ENCODE data around the gene LRIT2. TPM values are rescaled to one million over a fixed set of nuclear protein-coding genes. Genes with fewer than 3 reads are reported as not detected.
"Not testable (repeated sequence)": the region's sequence is repeated elsewhere in the genome, so short reads cannot be mapped to it uniquely, and the experiment has no call there.

The LRIT2 gene
- total and polyA plus RNA-seq, 2 experiments from 2014 or later: not detected

- Histone ChIP-seq H3K36me3 (ENCODE audit: low read depth) (no peaks in the 10 kb centered on the region), H3K27me3 (replicated peaks; ENCODE audit: insufficient read depth) (peaks cover 5% of the 10 kb centered on the region; the same call in 1 of the 2 replicates), H3K4me1 (ENCODE audit: insufficient read depth) (no peaks in the 10 kb centered on the region), H4K20me1 (ENCODE audit: insufficient read depth) (no peaks in the 10 kb centered on the region), H3K27ac (no peak overlapping the region), H3K9me3 (ENCODE audit: low read depth) (no peaks in the 10 kb centered on the region), H3K4me2 (ENCODE audit: unreplicated experiment) (no peak overlapping the region), H3K4me3 (no peak overlapping the region), H3F3A (ENCODE audit: insufficient read depth) (no peaks in the 10 kb centered on the region), H3K79me2 (ENCODE audit: insufficient read depth) (no peaks in the 10 kb centered on the region), H3K9me2 (ENCODE audit: insufficient read depth) (no peaks in the 10 kb centered on the region), H2AFZ (no peak overlapping the region), H3K9ac (no peak overlapping the region)
- 41 to 43% methylated on average over 11 of the region's 11 CpGs for WGBS, 2 experiments (ENCODE audit: low coverage in 1 of 2, low lambda C conversion rate in 2 of 2, missing lambda C conversion rate in 2 of 2)
- TF ChIP-seq EZH2 (IDR thresholded peaks at IDR 0.05; ENCODE audit: insufficient read depth, poor library complexity, severe bottlenecking): no peak
- no peak for TF ChIP-seq EZH2phosphoT487 (IDR thresholded peaks at IDR 0.05; ENCODE audit: insufficient read depth, low read depth)
- in situ Hi-C loops (cut with MboI): no loop called here
- no peak for DNase-seq
Measured at GRCh38 chr10:84185526-84186175, 39.7 kb downstream of the LRIT2 start.

DNA sequence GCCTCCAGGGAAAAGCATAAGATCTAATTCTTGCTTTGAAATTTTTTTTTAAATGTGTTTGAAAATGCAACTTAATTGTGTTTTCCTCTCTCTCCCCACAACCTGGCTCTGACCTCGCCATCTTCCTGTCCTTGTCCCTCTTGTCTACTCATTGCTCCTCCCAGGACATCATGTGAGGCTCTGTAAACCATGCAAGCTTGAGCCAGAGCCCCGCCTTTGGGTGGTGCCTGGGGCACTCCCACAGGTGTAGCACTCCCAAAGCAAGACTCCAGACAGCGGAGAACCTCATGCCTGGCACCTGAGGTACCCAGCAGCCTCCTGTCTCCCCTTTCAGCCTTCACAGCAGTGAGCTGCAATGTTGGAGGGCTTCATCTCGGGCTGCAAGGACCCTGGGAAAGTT is 40.8 kb downstream of the LRIT2 start:
- no peaks in the 10 kb centered on the region for H3F3A ChIP-seq (ENCODE audit: insufficient read depth)
- no peaks in the 10 kb centered on the region for H3K79me2 ChIP-seq (ENCODE audit: insufficient read depth)
- in situ Hi-C loops (cut with MboI): no loop called here
- no peak overlapping the region for H3K4me3 ChIP-seq
- peaks cover 5% of the 10 kb centered on the region; the same call in 1 of the 2 replicates for H3K27me3 ChIP-seq (replicated peaks; ENCODE audit: insufficient read depth)
- H3K4me1 ChIP-seq (ENCODE audit: insufficient read depth): no peaks in the 10 kb centered on the region
- H4K20me1 ChIP-seq (ENCODE audit: insufficient read depth): no peaks in the 10 kb centered on the region
- H3K36me3 ChIP-seq (ENCODE audit: low read depth): no peaks in the 10 kb centered on the region
- no peak overlapping the region for H3K27ac ChIP-seq
- no peak overlapping the region for H3K4me2 ChIP-seq (ENCODE audit: unreplicated experiment)
- TF ChIP-seq EZH2 (IDR thresholded peaks at IDR 0.05; ENCODE audit: insufficient read depth, poor library complexity, severe bottlenecking) (no peak), EZH2phosphoT487 (IDR thresholded peaks at IDR 0.05; ENCODE audit: insufficient read depth, low read depth) (no peak)
- no peak overlapping the region for H3K9ac ChIP-seq
- no peaks in the 10 kb centered on the region for H3K9me3 ChIP-seq (ENCODE audit: low read depth)
- no peak overlapping the region for H2AFZ ChIP-seq
- DNase-seq: no peak
- no peaks in the 10 kb centered on the region for H3K9me2 ChIP-seq (ENCODE audit: insufficient read depth)
- 22% methylated on average over 4 of the region's 4 CpGs for WGBS, 2 experiments (ENCODE audit: low coverage in 1 of 2, low lambda C conversion rate in 2 of 2, missing lambda C conversion rate in 2 of 2)

GRCh38 chr10:84181631-84182030 is 43.7 kb downstream of the LRIT2 start:
- Histone ChIP-seq H2AFZ (no peak overlapping the region), H3K9me3 (ENCODE audit: low read depth) (no peaks in the 10 kb centered on the region), H3K27ac (no peak overlapping the region), H3K9ac (no peak overlapping the region), H3K4me1 (ENCODE audit: insufficient read depth) (no peaks in the 10 kb centered on the region), H3K36me3 (ENCODE audit: low read depth) (no peaks in the 10 kb centered on the region), H3K4me2 (ENCODE audit: unreplicated experiment) (no peak overlapping the region), H3F3A (ENCODE audit: insufficient read depth) (no peaks in the 10 kb centered on the region), H4K20me1 (ENCODE audit: insufficient read depth) (no peaks in the 10 kb centered on the region), H3K27me3 (replicated peaks; ENCODE audit: insufficient read depth) (no peaks in the 10 kb centered on the region; the same call in 1 of the 2 replicates), H3K4me3 (no peak overlapping the region), H3K9me2 (ENCODE audit: insufficient read depth) (no peaks in the 10 kb centered on the region), H3K79me2 (ENCODE audit: insufficient read depth) (no peaks in the 10 kb centered on the region)
- WGBS, 2 experiments (ENCODE audit: low coverage in 1 of 2, low lambda C conversion rate in 2 of 2, missing lambda C conversion rate in 2 of 2): 65 to 73% methylated on average over 5 of the region's 5 CpGs
- in situ Hi-C loops (cut with MboI): no loop called here
- no peak for TF ChIP-seq EZH2 (IDR thresholded peaks at IDR 0.05; ENCODE audit: insufficient read depth, poor library complexity, severe bottlenecking)
- no peak for TF ChIP-seq EZH2phosphoT487 (IDR thresholded peaks at IDR 0.05; ENCODE audit: insufficient read depth, low read depth)
- DNase-seq: no peak

- H3K9me3 ChIP-seq (ENCODE audit: low read depth); H3K79me2 ChIP-seq (ENCODE audit: insufficient read depth); DNase-seq; H3K9me2 ChIP-seq (ENCODE audit: insufficient read depth); H4K20me1 ChIP-seq (ENCODE audit: insufficient read depth); H3K36me3 ChIP-seq (ENCODE audit: low read depth); H3K4me2 ChIP-seq (ENCODE audit: unreplicated experiment); H2AFZ ChIP-seq; in situ Hi-C loops (cut with MboI); H3K4me3 ChIP-seq; H3K4me1 ChIP-seq (ENCODE audit: insufficient read depth); H3K9ac ChIP-seq; H3F3A ChIP-seq (ENCODE audit: insufficient read depth); H3K27ac ChIP-seq; H3K27me3 ChIP-seq (replicated peaks; ENCODE audit: insufficient read depth): not testable (repeated sequence)
- WGBS, 2 experiments (ENCODE audit: low coverage in 1 of 2, low lambda C conversion rate in 2 of 2, missing lambda C conversion rate in 2 of 2): 78 to 84% methylated on average over 14 to 20 of the region's 22 CpGs
Measured at GRCh38 chr10:84180386-84180785, 45.0 kb downstream of the LRIT2 start.

Measured in GM23248 (cell line).